Activated CD8-positive, alpha-beta memory T cell treated with anti-CD3 and anti-CD28 coated beads, Interleukin-2, amount 50 U/mL, for 1 hour (primary cell): ENCODE measurements around the gene OR6C4.
"Not testable (repeated sequence)": the region's sequence is repeated elsewhere in the genome, so short reads cannot be mapped to it uniquely, and the experiment has no call there.

Experiments used
- DNase-seq: peaks from one replicate; pipeline ENCODE4 v3.0.0-alpha.2; 2020; ENCODE audit errors: extremely low read depth

The OR6C4 gene

DNA sequence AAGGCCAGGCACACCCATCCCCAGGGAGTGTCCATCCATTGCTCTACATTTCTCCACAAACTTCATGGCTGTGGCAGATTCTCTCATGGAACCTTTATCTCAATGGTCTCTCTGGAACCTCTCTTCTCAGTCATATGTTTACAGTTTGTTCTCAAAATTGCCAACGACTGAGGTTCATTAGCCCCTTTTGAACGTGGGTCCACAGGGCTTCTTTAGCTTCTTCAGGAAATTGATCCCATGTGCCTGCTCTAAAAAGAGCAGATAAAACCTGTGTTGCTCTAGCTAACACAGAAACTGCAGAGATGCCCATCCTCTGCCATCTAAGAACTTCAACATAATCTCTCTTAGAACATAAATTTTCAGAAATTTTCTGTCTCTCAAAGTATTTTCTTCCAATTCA is at the start of gene OR6C4:
OR6C4 (plus strand) TSS at position 301 of the 400 bp plus-strand sequence. CDS start 1,625 bp downstream, outside the sequence.
- no peak for DNase-seq

DNA sequence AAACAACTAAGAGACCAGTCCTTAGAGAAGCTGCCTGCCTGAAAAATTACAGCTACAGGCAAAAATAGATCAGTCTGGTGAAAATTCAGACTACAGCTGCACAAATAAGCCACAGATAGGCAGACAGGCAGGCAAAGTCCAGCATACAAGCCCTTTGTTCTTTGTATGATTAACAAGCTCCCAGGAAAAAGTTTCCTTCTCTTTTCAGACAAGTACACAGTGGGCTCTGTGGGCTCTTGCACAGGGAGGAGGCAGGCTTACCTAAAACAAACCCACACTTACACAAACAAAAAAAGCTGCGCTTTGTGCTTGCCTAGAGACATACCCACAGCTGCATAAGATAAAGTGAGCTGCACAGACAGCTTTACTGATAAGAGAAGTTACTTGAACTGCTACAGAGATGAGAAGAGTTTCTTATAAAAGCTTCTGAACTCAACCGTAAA is 49.6 kb upstream of the OR6C4 start:
- no peak for DNase-seq

DNA sequence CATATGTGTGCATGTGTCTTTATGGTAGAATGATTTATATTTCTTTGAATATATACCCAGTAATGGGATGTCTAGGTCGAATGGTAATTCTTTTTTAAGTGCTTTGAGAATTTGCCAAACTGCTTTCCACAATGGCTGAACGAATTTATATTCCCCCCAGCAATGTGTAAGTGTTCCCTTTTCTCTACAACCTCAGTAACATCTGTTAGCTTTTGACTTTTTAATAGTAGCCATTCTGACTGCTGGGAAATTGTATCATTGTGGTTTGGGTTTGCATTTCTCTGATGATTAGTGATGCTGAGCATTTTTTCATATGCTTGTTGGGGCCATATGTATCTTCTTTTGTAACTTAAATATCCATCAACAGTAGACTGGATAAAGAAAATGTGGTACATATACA is 47.8 kb upstream of the OR6C4 start:
- no peak for DNase-seq

DNA sequence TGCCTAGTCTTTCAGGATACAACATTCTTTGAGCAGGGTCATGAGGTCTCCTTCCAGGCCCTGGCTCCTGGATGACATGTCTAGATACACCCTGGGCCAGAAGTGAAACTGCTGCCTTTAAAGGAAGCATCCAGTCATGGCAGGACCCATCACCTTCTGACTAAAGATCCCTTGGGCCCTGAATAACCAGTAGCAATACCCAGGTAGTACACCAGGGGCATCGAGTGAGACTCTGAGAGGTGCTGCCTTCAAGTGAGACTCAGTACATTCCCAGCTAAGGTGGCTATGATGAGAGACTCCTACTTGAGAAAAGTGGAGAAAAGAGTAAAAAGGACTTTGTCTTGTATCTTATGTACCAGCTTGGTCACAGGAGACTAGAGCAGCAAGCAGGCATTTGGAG is 33.7 kb upstream of the OR6C4 start:
- no peak for DNase-seq

DNA sequence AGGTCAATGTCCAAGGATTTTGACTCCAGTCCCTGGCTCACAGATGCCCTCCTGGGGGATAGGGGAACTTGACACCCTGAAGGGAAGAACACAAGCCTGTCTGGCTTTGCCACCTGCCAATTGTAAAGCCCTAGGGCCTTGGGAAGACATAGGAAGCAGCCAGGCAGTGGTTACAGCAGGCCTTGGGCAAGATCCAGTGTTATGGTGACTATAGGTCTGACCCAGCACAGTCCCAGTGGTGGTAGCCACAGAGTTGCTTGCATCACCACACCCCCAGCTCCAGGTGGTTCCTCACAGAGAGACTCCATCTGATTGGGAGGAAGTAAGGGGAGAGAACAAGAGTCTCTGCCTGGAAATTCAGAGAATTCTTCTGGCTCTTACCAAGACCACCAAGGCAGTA is 33.0 kb upstream of the OR6C4 start:
- DNase-seq: no peak

- not testable (repeated sequence) for DNase-seq
Measured at GRCh38 chr12:55548235-55548634, 1.2 kb upstream of the OR6C4 start.

- DNase-seq: no peak
Measured at GRCh38 chr12:55548756-55549155, 646 bp upstream of the OR6C4 start.

DNA sequence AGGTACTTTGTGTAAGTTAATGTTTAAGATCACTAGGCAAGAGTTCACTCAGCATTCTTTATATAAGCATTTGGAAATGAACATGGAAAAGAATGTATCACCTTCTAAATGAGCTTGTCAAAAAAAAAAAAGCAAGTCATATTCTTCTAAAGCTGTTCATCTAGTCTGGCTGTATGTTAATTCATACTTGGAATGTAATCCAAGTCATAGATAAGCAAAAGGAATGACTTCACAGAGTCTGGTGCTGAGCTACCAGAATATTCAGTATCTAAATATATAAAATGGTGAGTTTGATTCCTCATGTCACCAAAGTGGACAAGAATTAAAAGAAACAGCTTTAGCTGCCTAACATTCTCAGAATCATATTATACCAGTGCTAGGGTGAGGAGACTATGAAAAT is 4.9 kb downstream of the OR6C4 start:
- DNase-seq: no peak

GRCh38 chr12:55570060-55570459 is 20.7 kb downstream of the OR6C4 start:
- DNase-seq: not testable (repeated sequence)

GRCh38 chr12:55570689-55571088 is 21.3 kb downstream of the OR6C4 start:
- DNase-seq: not testable (repeated sequence)

GRCh38 chr12:55572168-55572567 is 22.8 kb downstream of the OR6C4 start, which contains the start of gene OR2AP1:
Gene OR2AP1 (plus strand): TSS chr12:55572468. CDS start chr12:55574415, 1,947 bp downstream.
- DNase-seq: no peak

- no peak for DNase-seq
Measured at GRCh38 chr12:55582066-55582465, 32.7 kb downstream of the OR6C4 start.

- no peak for DNase-seq
Measured at GRCh38 chr12:55585817-55586216, 36.4 kb downstream of the OR6C4 start.

DNA sequence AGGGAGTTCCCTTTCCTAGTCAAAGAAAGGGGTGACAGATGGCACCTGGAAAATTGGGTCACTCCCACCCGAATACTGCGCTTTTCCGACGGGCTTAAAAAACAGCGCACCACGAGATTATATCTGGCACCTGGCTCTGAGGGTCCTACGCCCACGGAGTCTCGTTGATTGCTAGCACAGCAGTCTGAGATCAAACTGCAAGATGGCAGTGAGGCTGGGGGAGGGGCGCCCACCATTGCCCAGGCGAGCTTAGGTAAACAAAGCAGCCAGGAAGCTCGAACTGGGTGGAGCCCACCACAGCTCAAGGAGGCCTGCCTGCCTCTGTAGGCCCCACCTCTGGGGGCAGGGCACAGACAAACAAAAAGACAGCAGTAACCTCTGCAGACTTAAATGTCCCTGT is 40.8 kb downstream of the OR6C4 start:
- DNase-seq: not testable (repeated sequence)
